ENCODE measurements around the gene ZNF827. TPM values are rescaled to one million over a fixed set of nuclear protein-coding genes. Genes with fewer than 3 reads are reported as not detected.
"Not testable (repeated sequence)": the region's sequence is repeated elsewhere in the genome, so short reads cannot be mapped to it uniquely, and the experiment has no call there.

ZNF827 gene
- total RNA-seq, 1 experiment from 2014 or later, result 5.5 TPM

- no peak for DNase-seq (ENCODE audit: extremely low read depth, low read depth)
These were observed 99.5 kb downstream of the ZNF827 start for GRCh38 chr4:145839151-145839550.

GRCh38 chr4:145832384-145832783 is 106.2 kb downstream of the ZNF827 start:
- not testable (repeated sequence) for DNase-seq (ENCODE audit: extremely low read depth, low read depth)

GRCh38 chr4:145830699-145831098 is 107.9 kb downstream of the ZNF827 start:
- no peak for DNase-seq (ENCODE audit: extremely low read depth, low read depth)

GRCh38 chr4:145829629-145830395 is 108.8 kb downstream of the ZNF827 start:
- DNase-seq (ENCODE audit: extremely low read depth, low read depth), result no peak

GRCh38 chr4:145828802-145829485 is 109.7 kb downstream of the ZNF827 start:
- DNase-seq (ENCODE audit: extremely low read depth, low read depth), result no peak

- DNase-seq (ENCODE audit: extremely low read depth, low read depth), result no peak
These were observed 110.7 kb downstream of the ZNF827 start for GRCh38 chr4:145827885-145828284.

- DNase-seq (ENCODE audit: extremely low read depth, low read depth), result no peak
These were observed 113.4 kb downstream of the ZNF827 start for GRCh38 chr4:145825255-145825654.

- DNase-seq (ENCODE audit: extremely low read depth, low read depth), result no peak
These were observed 114.2 kb downstream of the ZNF827 start for GRCh38 chr4:145824463-145824862.

- no peak for DNase-seq (ENCODE audit: extremely low read depth, low read depth)
These were observed 114.9 kb downstream of the ZNF827 start for GRCh38 chr4:145823743-145824142.

GRCh38 chr4:145822581-145822980 is 116.0 kb downstream of the ZNF827 start:
- DNase-seq (ENCODE audit: extremely low read depth, low read depth), result no peak

GRCh38 chr4:145822181-145822580 is 116.4 kb downstream of the ZNF827 start:
- no peak for DNase-seq (ENCODE audit: extremely low read depth, low read depth)

- DNase-seq (ENCODE audit: extremely low read depth, low read depth), result no peak
These were observed 116.9 kb downstream of the ZNF827 start for GRCh38 chr4:145821766-145822165.

- DNase-seq (ENCODE audit: extremely low read depth, low read depth), result no peak
These were observed 118.2 kb downstream of the ZNF827 start for GRCh38 chr4:145820407-145820806.

- DNase-seq (ENCODE audit: extremely low read depth, low read depth), result no peak
These were observed 118.8 kb downstream of the ZNF827 start for GRCh38 chr4:145819853-145820181.

- DNase-seq (ENCODE audit: extremely low read depth, low read depth), result no peak
These were observed 119.3 kb downstream of the ZNF827 start for GRCh38 chr4:145819101-145819852.

- DNase-seq (ENCODE audit: extremely low read depth, low read depth), result no peak
These were observed 120.6 kb downstream of the ZNF827 start for GRCh38 chr4:145818011-145818410.

- DNase-seq (ENCODE audit: extremely low read depth, low read depth), result no peak
These were observed 122.5 kb downstream of the ZNF827 start for GRCh38 chr4:145816091-145816490.

GRCh38 chr4:145815626-145816025 is 123.0 kb downstream of the ZNF827 start:
- DNase-seq (ENCODE audit: extremely low read depth, low read depth), result no peak

- DNase-seq (ENCODE audit: extremely low read depth, low read depth), result no peak
These were observed 123.5 kb downstream of the ZNF827 start for GRCh38 chr4:145815027-145815612.

GRCh38 chr4:145814246-145814645 is 124.4 kb downstream of the ZNF827 start:
- no peak for DNase-seq (ENCODE audit: extremely low read depth, low read depth)

- peak; percentile 12 for DNase-seq (ENCODE audit: extremely low read depth, low read depth)
These were observed 125.7 kb downstream of the ZNF827 start for GRCh38 chr4:145812919-145813318.
